NT2/D1 (cell line): ENCODE measurements around the gene SCNN1G.

Source experiments
- SUZ12 ChIP-seq: IDR thresholded peaks from 2 replicates; pipeline ENCODE4 v1.6.1; 2011; ENCODE audit not compliant: insufficient read length, insufficient read depth; ENCODE audit errors: extremely low read depth
- YY1 ChIP-seq: IDR thresholded peaks from 2 replicates; pipeline ENCODE4 v1.6.1; 2011; ENCODE audit not compliant: insufficient read length, insufficient read depth
- ZNF274 ChIP-seq: IDR thresholded peaks from 2 replicates; pipeline ENCODE4 v1.6.1; 2011; ENCODE audit warnings: mild to moderate bottlenecking, low read depth, low read length

DNA sequence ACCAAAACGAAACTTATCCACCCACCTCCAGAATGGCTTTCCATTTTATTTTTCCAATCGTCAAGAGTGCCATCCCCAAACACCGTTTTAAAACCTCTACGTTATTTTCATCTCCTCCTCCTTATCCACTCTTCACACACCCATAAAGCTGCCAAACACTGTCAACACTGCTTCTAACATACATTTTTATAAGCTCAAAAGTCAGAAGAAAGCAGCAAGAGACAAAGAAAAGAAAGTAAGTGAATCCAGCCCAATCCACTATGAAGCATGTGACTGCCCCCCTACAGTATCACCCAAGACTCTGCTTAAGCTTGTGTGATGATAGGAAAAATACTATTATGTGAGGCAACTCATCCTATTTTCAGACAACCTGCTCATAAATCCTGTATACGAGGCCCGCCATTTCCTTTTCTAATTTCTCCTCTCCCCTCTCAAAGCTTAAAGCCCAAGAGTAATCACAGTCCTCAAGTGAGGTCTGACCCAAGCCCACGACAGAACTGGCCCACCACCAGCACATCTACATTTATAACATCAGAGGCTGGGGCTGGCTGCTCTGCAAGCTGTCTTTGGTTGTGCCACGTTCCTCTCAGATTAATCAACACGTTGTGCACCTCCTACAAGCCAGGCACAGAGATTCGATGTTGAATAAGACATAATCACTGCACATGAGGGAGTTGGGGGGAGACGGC is 49.6 kb upstream of the SCNN1G start:
- TF ChIP-seq ZNF274 (no peak), YY1 (no peak), SUZ12 (no peak)
